ENCODE results near the gene ANKRD28. TPM values are rescaled to one million over a fixed set of nuclear protein-coding genes. Genes with fewer than 3 reads are reported as not detected.
A peak's percentile ranks its signal among the peaks of the same experiment; 100 is the strongest.

The ANKRD28 gene
- total RNA-seq, 6 experiments from 2014 or later = 16.4 to 32.2 (median 25.7) TPM

GRCh38 chr3:15756505-15756904, 41.3 kb downstream of the ANKRD28 start:
- no peak overlapping the region for H3K27ac ChIP-seq
- no peaks in the 10 kb centered on the region for H3K27me3 ChIP-seq
- DNase-seq (no peak), ATAC-seq (no peak)
- H3K36me3 ChIP-seq = no peaks in the 10 kb centered on the region
- no peaks in the 10 kb centered on the region for H3K9me3 ChIP-seq
- peaks cover 0 to 15% (median 5%) of the 10 kb centered on the region in 4 donors for H3K4me1 ChIP-seq
- intact Hi-C loops (cut with DNase I) = no loop called here
- WGBS (ENCODE audit: insufficient coverage, low coverage, low lambda C conversion rate, missing lambda C conversion rate) = 96% methylated on average over 3 of the region's 3 CpGs
- TF ChIP-seq, protein P1, sequence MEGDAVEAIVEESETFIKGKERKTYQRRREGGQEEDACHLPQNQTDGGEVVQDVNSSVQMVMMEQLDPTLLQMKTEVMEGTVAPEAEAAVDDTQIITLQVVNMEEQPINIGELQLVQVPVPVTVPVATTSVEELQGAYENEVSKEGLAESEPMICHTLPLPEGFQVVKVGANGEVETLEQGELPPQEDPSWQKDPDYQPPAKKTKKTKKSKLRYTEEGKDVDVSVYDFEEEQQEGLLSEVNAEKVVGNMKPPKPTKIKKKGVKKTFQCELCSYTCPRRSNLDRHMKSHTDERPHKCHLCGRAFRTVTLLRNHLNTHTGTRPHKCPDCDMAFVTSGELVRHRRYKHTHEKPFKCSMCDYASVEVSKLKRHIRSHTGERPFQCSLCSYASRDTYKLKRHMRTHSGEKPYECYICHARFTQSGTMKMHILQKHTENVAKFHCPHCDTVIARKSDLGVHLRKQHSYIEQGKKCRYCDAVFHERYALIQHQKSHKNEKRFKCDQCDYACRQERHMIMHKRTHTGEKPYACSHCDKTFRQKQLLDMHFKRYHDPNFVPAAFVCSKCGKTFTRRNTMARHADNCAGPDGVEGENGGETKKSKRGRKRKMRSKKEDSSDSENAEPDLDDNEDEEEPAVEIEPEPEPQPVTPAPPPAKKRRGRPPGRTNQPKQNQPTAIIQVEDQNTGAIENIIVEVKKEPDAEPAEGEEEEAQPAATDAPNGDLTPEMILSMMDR (IDR thresholded peaks at IDR 0.05) = no peak
- no peak for TF ChIP-seq POLR2A (IDR thresholded peaks at IDR 0.05)
- no peak overlapping the region for H3K4me3 ChIP-seq

GRCh38 chr3:15755780-15756179, 42.0 kb downstream of the ANKRD28 start:
- Histone ChIP-seq H3K9me3 (no peaks in the 10 kb centered on the region), H3K4me1 (peaks cover 0 to 15% (median 5%) of the 10 kb centered on the region in 4 donors), H3K36me3 (no peaks in the 10 kb centered on the region), H3K27ac (no peak overlapping the region), H3K27me3 (no peaks in the 10 kb centered on the region), H3K4me3 (no peak overlapping the region)
- TF ChIP-seq POLR2A (IDR thresholded peaks at IDR 0.05) = no peak
- TF ChIP-seq, protein P1 (IDR thresholded peaks at IDR 0.05) = no peak
- WGBS (ENCODE audit: insufficient coverage, low coverage, low lambda C conversion rate, missing lambda C conversion rate) = 85% methylated on average over 2 of the region's 2 CpGs
- ATAC-seq (no peak), DNase-seq (no peak)
- intact Hi-C loops (cut with DNase I) = no loop called here

- no peak for ATAC-seq
- no peak overlapping the region for H3K27ac ChIP-seq
- intact Hi-C loops (cut with DNase I) = no loop called here
- no peaks in the 10 kb centered on the region for H3K36me3 ChIP-seq
- H3K9me3 ChIP-seq = no peaks in the 10 kb centered on the region
- TF ChIP-seq, protein P1 (IDR thresholded peaks at IDR 0.05) = no peak
- TF ChIP-seq POLR2A (IDR thresholded peaks at IDR 0.05) = no peak
- WGBS (ENCODE audit: insufficient coverage, low coverage, low lambda C conversion rate, missing lambda C conversion rate) = 69% methylated on average over 1 of the region's 1 CpG
- H3K4me3 ChIP-seq = no peak overlapping the region
- H3K27me3 ChIP-seq = no peaks in the 10 kb centered on the region
- DNase-seq = no peak
- H3K4me1 ChIP-seq = peaks cover 0 to 15% (median 5%) of the 10 kb centered on the region in 4 donors
These were observed 42.6 kb downstream of the ANKRD28 start for GRCh38 chr3:15755181-15755580.

DNA sequence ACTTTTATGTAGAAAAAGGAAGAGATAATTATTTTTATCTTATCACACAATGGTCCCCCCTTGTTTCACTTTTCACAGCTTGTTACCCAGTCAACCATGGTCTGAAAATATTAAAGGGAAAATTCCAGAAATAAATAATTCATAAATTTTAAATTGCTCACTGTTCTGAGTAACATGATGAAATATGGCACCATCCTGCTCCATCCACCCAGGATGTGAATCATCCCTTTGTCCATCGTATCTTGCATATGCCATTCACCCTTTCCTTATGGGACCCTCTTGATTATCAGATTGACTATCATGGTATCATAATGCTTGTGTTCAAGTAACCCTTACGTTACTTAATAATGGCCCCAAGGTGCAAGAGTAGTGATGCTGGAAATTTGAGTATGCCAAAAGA, 43.7 kb downstream of the ANKRD28 start:
- Histone ChIP-seq H3K4me3 (no peak overlapping the region), H3K4me1 (peaks cover 0 to 15% (median 5%) of the 10 kb centered on the region in 4 donors), H3K27me3 (no peaks in the 10 kb centered on the region), H3K36me3 (no peaks in the 10 kb centered on the region), H3K27ac (peak overlapping the region in 2 of 3 donors; percentile 78), H3K9me3 (no peaks in the 10 kb centered on the region)
- intact Hi-C loops (cut with DNase I) = no loop called here
- WGBS (ENCODE audit: insufficient coverage, low coverage, low lambda C conversion rate, missing lambda C conversion rate) = 79% methylated on average over 2 of the region's 2 CpGs
- no peak for DNase-seq
- TF ChIP-seq, protein P1 (IDR thresholded peaks at IDR 0.05) = no peak
- TF ChIP-seq POLR2A (IDR thresholded peaks at IDR 0.05) = no peak
- ATAC-seq = no peak
